GM06990 (cell line): ENCODE results near the gene EPYC.

Source experiments
- DNase-seq: peaks from one replicate; pipeline ENCODE4 v3.0.0-alpha.2; 2011; ENCODE audit not compliant: insufficient read length; ENCODE audit errors: extremely low read depth
- H3K27me3 ChIP-seq: replicated peaks from 2 replicates; pipeline ENCODE4 v1.6.0; 2011; ENCODE audit warnings: low read length; ENCODE audit not compliant: control insufficient read depth, insufficient read depth
- H3K36me3 ChIP-seq: 2 replicates; pipeline ENCODE4 v1.5.1; 2011; ENCODE audit warnings: low read length; ENCODE audit not compliant: control insufficient read depth, insufficient read depth
- H3K4me3 ChIP-seq: replicated peaks from 2 replicates; pipeline ENCODE4 v1.5.1; 2011; ENCODE audit warnings: low read depth, mild to moderate bottlenecking, control low read depth, low read length
- CTCF ChIP-seq: IDR thresholded peaks from 2 replicates; pipeline ENCODE4 v1.5.1; 2011; ENCODE audit warnings: low read length, control low read depth, mild to moderate bottlenecking, inconsistent platforms; ENCODE audit not compliant: insufficient read depth, poor library complexity, severe bottlenecking

Gene EPYC

GRCh38 chr12:90970911-90971310 is 33.9 kb downstream of the EPYC start:
- Histone ChIP-seq H3K4me3 (no peak overlapping the region), H3K27me3 (no peaks in the 10 kb centered on the region), H3K36me3 (no peaks in the 10 kb centered on the region)
- no peak for DNase-seq
- no peak for TF ChIP-seq CTCF

- no peak overlapping the region for H3K4me3 ChIP-seq
- no peaks in the 10 kb centered on the region for H3K36me3 ChIP-seq
- no peaks in the 10 kb centered on the region for H3K27me3 ChIP-seq
- TF ChIP-seq CTCF: no peak
- DNase-seq: no peak
These were observed 34.3 kb downstream of the EPYC start for GRCh38 chr12:90970471-90970870.

GRCh38 chr12:90969851-90970250 is 34.9 kb downstream of the EPYC start:
- Histone ChIP-seq H3K27me3 (no peaks in the 10 kb centered on the region), H3K36me3 (no peaks in the 10 kb centered on the region), H3K4me3 (no peak overlapping the region)
- no peak for DNase-seq
- TF ChIP-seq CTCF: no peak

GRCh38 chr12:90969346-90969745 is 35.4 kb downstream of the EPYC start:
- no peak for DNase-seq
- H3K27me3 ChIP-seq: no peaks in the 10 kb centered on the region
- no peak overlapping the region for H3K4me3 ChIP-seq
- H3K36me3 ChIP-seq: no peaks in the 10 kb centered on the region
- TF ChIP-seq CTCF: no peak

GRCh38 chr12:90965204-90965603 is 39.6 kb downstream of the EPYC start:
- no peak for DNase-seq
- no peaks in the 10 kb centered on the region for H3K36me3 ChIP-seq
- no peak overlapping the region for H3K4me3 ChIP-seq
- no peaks in the 10 kb centered on the region for H3K27me3 ChIP-seq
- TF ChIP-seq CTCF: no peak

GRCh38 chr12:90964616-90965015 is 40.2 kb downstream of the EPYC start:
- DNase-seq: no peak
- TF ChIP-seq CTCF: no peak
- Histone ChIP-seq H3K36me3 (no peaks in the 10 kb centered on the region), H3K27me3 (no peaks in the 10 kb centered on the region), H3K4me3 (no peak overlapping the region)
